GM19324 (cell line): Measurements from ENCODE around the gene MYO18B.
"Not testable (repeated sequence)": the region's sequence is repeated elsewhere in the genome, so short reads cannot be mapped to it uniquely, and the experiment has no call there.

ENCODE experiments used
- ATAC-seq: cut with Tn5 transposase; IDR thresholded peaks from one replicate; pipeline ENCODE4 v1.9.1; 2021; ENCODE audit warnings: mild to moderate bottlenecking, moderate library complexity; ENCODE audit not compliant: unreplicated experiment, low FRiP score

Gene MYO18B, protein sequence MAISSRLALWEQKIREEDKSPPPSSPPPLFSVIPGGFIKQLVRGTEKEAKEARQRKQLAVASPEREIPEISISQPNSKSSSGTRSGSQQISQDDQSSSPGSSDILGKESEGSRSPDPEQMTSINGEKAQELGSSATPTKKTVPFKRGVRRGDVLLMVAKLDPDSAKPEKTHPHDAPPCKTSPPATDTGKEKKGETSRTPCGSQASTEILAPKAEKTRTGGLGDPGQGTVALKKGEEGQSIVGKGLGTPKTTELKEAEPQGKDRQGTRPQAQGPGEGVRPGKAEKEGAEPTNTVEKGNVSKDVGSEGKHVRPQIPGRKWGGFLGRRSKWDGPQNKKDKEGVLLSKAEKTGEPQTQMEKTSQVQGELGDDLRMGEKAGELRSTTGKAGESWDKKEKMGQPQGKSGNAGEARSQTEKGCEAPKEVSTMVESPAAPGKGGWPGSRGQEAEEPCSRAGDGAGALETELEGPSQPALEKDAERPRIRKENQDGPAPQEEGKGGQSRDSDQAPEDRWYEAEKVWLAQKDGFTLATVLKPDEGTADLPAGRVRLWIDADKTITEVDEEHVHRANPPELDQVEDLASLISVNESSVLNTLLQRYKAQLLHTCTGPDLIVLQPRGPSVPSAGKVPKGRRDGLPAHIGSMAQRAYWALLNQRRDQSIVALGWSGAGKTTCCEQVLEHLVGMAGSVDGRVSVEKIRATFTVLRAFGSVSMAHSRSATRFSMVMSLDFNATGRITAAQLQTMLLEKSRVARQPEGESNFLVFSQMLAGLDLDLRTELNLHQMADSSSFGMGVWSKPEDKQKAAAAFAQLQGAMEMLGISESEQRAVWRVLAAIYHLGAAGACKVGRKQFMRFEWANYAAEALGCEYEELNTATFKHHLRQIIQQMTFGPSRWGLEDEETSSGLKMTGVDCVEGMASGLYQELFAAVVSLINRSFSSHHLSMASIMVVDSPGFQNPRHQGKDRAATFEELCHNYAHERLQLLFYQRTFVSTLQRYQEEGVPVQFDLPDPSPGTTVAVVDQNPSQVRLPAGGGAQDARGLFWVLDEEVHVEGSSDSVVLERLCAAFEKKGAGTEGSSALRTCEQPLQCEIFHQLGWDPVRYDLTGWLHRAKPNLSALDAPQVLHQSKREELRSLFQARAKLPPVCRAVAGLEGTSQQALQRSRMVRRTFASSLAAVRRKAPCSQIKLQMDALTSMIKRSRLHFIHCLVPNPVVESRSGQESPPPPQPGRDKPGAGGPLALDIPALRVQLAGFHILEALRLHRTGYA (N-terminal part only)

DNA sequence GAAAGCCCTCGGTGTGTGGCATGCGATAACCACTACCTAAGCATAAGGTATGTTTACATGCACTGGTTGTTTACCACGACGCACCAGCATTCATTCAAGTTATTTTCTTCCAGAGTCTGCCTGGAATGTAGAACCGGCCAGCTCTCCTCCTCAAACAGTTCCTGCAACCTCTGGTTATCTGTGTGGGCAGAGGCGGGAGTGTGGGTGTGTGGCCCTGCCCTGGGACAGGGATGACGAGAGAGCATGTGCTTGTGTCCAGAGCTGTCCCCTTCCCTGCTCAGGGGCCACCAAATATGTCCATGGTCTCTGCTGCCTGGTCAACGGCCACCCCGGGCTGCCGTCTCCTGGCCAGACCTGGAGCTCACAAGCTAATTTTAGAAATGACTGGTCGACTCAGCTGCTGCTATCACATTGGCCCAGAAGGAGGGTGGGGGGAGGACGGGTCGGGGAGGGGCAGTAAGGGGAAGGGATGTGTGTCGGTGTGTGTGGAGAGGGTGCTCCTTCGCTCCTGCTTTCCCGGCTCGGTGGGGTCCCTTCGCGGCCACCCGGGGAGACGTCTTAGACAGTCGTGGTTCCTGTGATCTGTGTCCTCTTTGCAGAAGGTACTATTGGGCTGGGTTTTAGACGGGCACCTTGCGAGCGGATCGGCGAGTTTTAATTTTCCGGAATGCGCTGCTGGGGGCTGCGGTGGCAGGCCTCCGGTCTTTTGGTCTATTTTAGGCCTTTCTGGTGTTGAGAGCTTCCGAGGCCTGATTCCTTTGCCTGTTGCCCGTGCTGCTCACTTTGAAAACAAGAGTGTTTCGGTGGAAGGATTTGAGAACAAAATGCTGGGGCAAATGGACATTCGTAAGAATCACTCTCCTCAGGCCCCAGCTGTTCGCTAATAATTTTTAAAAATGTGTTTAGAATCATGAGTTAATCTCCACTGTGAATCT, at the start of gene MYO18B:
MYO18B (plus strand) TSS at position 497 of the 935 bp plus-strand sequence. CDS start 18,905 bp downstream, outside the sequence.
- ATAC-seq: no peak

DNA sequence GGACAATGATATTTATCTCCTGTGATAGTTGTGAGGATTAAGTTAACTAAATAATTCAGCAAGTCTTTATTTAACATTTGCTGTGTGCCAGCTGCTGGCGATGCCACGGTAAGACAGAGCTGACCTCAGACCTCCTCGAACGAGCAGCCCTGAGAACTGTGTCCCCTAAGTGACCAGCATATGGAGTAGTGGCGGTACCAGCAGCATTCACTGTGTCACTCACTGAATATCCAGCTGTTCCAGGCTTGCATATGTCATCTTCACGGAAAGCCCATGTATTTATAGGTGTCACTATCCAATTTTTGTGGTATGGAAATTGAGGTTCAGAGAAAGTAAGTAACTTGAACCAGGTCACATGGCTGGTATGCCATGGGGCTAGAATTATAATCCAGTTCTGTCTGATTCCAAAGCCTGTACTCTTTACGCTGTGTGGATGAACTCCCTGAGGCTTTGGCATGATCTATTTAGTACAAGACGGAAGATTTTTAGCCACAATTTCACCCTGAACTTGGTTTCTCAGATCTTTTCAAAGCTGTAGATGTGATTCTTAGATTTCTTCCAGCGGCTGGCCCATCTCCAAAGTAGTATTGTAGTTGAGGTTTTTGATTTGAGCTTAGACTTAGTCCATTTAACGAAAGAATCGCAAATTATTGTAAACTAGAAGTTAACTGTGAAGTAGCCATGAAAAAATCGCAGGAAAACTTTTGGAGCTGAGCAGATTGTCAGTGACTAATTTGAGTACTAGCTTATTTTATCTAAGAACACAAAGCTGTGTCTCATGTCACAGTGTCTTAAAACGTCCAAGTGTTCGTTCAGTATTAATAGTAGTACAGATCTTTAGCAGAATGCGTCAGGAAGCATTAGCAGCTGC, 49.4 kb upstream of the MYO18B start:
- ATAC-seq: no peak

DNA sequence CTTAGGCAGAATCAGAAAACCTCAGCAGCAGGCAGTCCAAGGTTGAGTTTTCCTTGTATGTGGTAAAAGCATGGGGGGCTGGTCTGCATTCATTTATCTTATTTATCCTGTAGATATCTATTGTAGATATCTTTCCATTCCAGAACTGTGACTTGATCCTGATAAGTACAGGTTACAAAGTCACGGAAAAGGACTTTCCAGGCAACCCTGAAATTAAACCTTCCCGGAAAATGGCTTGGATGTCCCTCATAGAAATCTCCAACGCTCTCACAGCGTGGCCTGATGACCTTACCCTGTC, 48.8 kb upstream of the MYO18B start:
- no peak for ATAC-seq

DNA sequence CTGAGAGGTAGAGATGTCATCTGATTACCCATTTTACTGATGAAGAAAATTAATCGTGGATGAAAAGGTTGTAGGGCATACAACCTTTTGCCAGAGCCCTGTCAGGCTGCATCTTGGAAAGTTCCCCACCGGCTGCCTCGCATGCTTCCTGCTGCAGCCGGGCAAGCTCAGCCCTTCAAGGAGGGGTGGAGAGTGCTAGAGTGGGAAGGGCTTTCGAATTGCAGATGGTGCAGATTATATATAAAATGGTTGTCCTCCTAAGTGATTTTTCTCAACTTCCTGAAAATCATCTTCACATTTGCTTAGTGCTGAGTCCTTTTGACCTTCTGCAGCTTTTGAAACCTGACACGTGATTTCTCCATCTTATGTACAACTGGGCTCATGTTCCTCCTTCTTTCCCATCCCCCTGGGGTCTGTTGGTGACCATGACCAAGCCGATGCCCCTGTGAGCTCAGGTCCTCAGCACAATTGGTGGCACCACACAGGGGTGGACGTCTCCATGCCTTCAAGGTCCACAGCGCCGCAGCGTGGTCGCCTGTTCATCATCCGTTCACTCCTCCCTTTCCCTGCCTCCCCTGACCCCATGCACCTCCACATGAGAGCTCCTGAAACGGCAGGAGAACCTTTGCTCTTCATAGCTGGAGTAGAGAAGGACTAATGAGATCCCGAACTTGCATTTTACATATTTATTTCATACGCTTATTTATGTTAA, 47.6 kb upstream of the MYO18B start:
- ATAC-seq: no peak

DNA sequence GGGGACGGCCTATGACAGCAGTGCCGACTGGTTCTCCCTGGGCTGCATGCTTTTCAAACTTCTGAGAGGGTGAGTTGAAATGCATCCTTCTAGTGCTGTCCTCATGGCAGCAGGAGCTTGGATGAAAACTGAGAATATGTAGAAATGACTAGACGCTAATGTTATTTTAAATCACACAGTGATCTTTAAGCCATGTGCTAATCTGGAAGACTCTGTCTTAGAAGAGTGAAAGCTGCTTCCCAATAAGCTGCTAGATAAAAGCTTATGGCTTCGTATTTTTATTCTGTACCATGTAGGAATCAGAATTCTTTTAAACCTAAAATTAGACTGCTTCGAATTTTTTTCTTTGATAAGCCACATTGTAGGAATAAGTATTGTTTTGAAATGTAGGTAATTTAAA, 46.8 kb upstream of the MYO18B start:
- no peak for ATAC-seq

DNA sequence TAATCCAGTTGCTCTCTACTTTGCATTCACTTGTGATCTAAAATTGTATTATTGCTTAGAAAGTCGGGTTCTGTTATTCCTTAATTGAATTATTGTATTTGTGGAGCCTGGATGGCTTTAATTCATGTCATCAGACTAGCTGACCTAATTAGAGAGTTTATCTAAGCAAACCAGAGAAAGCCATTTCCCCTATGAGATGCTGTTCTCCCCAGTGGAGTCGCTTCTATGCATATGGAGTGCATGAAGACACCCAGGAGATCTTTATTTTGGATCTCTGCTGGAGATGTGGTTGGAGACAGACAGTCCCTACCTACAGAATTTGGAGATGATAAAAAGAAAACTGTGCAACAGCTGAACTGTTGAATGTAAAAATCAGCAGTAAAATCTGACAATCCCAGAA, 45.2 kb upstream of the MYO18B start:
- ATAC-seq: no peak

DNA sequence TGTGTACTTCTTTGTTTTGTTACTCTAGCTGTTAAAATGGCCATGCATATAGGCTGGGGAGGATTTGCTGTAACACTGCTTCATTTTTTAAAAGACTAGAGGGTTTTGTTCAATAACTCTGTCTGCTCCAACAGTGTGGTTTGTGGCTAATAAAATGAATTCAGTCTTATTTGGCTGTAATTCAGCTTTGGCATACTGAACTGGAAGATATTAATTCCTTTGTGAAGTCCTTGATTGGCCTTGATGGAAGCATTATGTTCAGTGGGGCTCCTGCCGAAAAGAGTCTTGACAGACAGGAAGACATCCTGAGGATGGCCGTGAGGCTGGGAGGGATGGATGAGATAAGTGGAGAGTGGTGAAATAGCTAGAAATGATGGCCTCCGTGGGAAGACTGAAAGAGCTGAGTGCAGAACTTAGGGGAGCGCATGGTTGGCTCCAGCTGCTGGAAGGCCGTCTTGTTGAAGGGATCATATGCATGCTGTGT, 44.8 kb upstream of the MYO18B start:
- no peak for ATAC-seq

DNA sequence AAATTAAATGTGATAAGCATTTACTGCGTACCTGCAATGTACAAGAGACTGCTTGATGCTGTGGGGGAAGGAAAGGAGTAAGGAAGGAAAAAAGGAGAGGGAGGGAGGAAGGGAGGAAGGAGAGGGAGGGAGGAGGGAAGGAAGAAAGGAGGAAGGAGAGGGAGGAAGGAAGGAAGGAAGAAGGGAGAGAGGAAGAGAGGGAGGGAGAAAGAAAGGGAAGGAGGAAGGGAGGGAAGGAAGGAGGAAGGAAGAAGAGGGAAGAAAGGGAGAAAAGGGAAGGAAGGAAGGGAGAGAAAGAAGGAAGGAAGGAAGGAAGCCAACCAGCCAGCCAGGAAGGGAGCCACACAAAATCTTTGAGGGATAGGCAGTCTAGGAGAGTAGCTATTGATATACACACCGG, 44.0 kb upstream of the MYO18B start:
- ATAC-seq: no peak

DNA sequence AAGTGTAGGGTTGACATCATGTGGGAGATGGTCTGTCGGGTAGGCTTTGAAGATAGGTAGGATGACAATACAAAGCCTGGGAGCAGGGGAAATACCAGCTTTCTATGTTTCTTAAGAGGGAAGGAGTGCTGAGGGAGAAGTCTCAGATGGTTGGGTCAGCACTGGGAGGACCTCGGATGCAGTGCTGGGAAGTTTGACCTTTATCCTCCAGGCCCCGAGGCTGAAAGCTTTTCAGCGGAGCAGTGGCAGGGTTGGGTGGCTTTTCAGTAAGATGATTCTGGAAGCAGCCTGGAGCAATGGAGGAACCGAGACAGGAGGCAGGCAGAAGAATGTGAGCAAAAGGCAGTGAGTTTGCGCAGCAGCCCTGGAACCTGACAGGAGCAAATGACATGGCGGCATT, 43.5 kb upstream of the MYO18B start:
- no peak for ATAC-seq

DNA sequence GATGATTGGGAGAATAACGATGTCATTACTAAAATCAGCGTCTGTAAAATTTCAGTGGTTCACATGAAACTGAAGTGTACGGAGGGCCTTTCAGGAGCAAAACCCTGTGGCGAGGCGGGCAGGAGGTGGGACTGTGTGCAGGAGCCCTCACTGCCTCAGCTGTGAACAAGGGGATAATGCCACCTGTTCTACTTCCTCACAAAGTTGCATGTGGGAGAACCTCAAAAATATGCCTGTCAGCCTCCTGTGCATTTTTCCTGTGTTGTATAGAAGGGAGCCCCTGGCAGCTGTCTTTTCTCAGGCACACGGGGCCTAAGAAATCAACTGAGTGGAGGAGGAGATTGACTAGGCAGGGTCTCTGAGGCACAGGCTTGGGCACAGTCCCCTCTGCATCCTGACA, 43.0 kb upstream of the MYO18B start:
- no peak for ATAC-seq

DNA sequence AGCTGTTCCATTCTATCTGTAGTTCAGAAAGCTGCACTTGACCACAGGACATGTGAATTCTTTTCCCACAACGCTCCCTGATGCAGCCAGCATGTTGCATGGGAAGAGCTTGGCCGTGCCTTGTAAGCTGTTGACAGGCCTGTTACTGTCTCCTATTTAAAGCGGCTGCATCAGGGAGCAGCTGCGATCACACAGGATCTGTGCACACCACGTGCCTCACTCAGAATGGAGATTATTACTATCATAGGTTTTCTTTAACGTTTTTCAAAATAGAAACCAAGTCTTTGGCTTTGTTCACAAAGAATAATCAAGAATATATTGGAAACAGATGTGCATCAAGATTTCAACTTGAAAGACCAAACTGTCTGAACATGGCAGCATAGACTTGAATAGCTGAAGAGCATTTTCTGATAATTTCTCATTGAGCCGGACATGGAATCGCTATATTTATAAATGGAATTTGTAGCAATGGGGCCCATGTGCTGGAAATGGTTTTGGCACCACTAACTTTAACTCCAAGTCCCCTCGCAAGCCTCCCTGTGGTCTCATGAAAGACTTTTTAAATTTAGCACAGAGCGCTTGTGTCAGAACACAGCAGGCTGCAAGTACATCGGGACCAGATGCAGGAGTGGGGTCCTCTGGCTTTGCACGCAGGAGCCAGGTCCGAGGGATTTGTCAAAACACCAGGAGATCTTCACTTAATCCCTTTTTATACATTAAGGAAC, 40.8 kb upstream of the MYO18B start:
- ATAC-seq: no peak

DNA sequence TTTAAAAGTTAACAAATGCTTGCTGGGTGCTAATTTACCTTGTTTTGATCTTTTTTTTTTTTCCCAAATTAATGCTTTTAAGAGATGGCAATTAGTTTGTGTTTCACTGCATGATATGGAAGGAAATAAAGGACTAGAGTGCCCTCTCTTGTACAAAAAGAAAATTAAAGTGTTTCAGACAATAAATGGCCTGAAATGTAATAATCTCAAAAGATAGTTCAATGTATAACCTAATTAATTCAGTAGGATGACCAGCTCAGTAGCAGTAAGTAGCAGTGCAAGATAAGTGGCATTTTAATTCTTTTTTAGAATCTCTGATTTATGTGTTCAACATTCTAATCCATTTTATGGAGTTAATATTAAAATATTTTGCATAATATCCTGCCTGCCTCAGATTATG, 39.9 kb upstream of the MYO18B start:
- ATAC-seq: no peak

DNA sequence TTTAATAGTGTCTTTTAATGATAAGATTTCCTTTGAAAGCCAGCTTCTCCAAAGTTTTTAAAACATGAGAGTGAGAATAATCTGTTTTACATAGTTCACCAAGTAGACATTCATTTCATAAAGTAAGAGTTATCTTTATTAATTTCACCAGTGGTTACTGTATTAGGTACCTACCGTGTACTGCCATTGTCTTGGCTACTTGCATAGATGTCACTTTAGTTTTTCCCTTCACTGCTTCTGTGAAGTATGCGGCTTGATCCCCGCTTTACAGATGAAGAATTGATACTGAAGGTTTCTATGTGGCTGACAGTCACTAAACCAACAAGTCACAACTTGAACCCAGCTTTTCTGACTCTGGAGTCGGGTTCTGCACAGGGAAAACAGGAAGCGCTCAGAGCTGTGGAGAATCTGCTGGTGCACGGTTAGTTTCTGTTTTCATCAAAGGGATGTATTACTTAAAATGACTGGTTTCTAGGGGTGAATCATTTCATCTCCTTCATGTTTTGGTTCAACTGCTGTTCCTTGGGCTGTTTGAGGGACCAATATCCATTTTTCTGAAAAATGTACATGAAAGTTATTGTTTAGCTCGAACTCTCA, 39.3 kb upstream of the MYO18B start:
- no peak for ATAC-seq

DNA sequence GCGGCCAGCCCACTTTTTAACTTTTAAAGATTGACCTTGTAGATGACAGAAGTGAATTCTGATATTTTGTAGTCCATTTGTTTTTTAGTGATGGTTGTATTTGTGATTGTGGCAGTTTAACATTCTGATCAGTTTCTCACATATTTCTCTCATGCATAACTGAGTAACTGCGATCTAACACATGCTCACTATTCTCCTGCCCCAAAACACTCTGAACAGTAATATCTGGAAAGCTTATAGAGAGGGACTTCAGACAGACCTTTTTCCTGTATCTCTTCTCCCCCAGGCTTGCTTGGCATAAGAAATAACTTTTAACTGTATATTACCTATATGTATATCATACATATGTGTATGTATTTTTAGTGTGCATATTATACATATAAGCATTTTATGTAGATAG, 37.3 kb upstream of the MYO18B start:
- ATAC-seq: no peak

DNA sequence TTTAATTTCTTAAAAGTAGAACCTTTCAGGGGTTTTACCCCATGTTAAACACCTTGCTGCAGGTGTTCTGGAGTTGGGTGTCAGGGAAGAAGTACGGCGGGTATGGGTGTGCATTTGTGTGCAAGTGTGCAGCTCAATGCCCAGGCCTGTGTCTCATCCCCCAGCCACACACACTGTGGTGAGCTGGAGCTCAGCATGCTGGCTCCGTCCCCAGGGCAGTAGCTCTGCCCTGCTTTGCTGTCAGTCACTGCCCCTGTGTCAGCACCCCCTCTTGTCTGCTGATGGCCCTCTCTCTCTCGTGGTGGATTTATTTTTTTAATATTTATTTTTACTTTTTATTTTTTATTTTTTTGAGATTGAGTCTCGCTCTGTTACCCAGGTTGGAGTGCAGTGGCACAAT, 35.8 kb upstream of the MYO18B start:
- ATAC-seq: no peak

DNA sequence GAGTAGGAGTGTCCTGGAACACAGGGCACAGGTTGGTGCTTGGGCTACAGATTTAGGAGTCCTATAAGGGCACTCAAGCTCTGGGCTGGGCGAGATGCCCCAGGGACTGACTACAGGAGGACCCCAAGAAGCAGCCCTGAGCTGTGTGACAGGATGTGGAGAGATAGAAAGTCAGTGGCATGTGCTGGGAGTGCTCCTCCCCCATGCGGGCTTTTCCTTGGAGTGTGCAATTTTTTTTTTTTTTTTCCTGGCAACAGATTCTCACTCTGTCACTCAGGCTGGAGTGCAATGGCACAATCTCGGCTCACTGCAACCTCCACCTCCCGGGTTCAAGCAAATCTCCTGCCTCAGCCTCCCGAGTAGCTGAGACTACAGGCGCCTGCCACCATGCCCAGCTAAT, 33.6 kb upstream of the MYO18B start:
- not testable (repeated sequence) for ATAC-seq

DNA sequence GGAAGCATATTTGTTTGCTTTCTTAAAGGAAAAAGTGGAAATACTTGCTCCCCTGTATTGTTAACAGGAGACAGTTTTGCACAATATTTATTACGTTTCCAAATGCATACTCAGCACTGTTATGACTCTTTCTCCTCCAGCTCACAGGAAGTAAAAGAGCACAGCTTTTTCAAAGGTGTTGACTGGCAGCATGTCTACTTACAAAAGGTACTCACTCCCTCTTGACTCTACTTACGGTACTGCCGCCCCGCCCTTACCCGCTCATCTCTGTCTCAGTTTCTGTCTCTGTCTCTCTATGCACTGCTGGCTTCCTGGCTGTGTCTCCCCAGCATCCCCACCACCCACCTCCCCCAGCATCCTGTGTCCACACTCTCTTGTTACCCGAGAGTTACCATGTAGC, 32.2 kb upstream of the MYO18B start:
- ATAC-seq: no peak
